RWPE2 (cell line): ENCODE data around the gene UST.
"Not testable (repeated sequence)": the region's sequence is repeated elsewhere in the genome, so short reads cannot be mapped to it uniquely, and the experiment has no call there.

Source experiments
- ATAC-seq: fragments of 200-7000 bp; cut with Tn5 transposase; 3 replicates; pipeline ENCODE4 v1.9.1; 2021; ENCODE audit warnings: low read depth
- DNase-seq: peaks from one replicate; pipeline ENCODE4 v3.0.0-alpha.2; 2020; ENCODE audit warnings: low spot score
- H3K27ac ChIP-seq: fragments of 450-650 bp; 2 replicates; pipeline ENCODE4 v1.5.1; 2017; ENCODE audit warnings: mild to moderate bottlenecking; ENCODE audit not compliant: poor library complexity, severe bottlenecking
- H3K27me3 ChIP-seq: fragments of 250-450 bp; sonication (Bioruptor Pico); 2 replicates; pipeline ENCODE4 v1.5.1; 2021; ENCODE audit warnings: mild to moderate bottlenecking, moderate library complexity; ENCODE audit not compliant: insufficient read depth, poor library complexity, severe bottlenecking
- H3K36me3 ChIP-seq: fragments of 250-450 bp; sonication (Bioruptor Pico); 2 replicates; pipeline ENCODE4 v1.5.1; 2020; ENCODE audit warnings: low read depth, mild to moderate bottlenecking, moderate library complexity
- H3K4me1 ChIP-seq: fragments of 250-450 bp; sonication (Bioruptor Pico); 2 replicates; pipeline ENCODE4 v1.5.1; 2021; ENCODE audit warnings: mild to moderate bottlenecking, moderate library complexity; ENCODE audit not compliant: insufficient read depth, poor library complexity, severe bottlenecking
- H3K4me3 ChIP-seq: fragments of 250-450 bp; sonication (Bioruptor Pico); 2 replicates; pipeline ENCODE4 v1.5.1; 2021; ENCODE audit warnings: mild to moderate bottlenecking, moderate library complexity; ENCODE audit not compliant: severe bottlenecking
- H3K9me3 ChIP-seq: fragments of 250-450 bp; sonication (Bioruptor Pico); 2 replicates; pipeline ENCODE4 v1.5.1; 2021; ENCODE audit warnings: mild to moderate bottlenecking, moderate library complexity; ENCODE audit not compliant: severe bottlenecking
- TF ChIP-seq, protein P1 (sequence below): fragments of 450-650 bp; IDR thresholded peaks from one replicate; pipeline ENCODE4 v1.5.1; 2017; ENCODE audit warnings: mild to moderate bottlenecking, moderate library complexity; ENCODE audit not compliant: poor library complexity, severe bottlenecking

The UST gene

GRCh38 chr6:148750838-148751792 is 4.3 kb downstream of the UST start:
- TF ChIP-seq, protein P1, sequence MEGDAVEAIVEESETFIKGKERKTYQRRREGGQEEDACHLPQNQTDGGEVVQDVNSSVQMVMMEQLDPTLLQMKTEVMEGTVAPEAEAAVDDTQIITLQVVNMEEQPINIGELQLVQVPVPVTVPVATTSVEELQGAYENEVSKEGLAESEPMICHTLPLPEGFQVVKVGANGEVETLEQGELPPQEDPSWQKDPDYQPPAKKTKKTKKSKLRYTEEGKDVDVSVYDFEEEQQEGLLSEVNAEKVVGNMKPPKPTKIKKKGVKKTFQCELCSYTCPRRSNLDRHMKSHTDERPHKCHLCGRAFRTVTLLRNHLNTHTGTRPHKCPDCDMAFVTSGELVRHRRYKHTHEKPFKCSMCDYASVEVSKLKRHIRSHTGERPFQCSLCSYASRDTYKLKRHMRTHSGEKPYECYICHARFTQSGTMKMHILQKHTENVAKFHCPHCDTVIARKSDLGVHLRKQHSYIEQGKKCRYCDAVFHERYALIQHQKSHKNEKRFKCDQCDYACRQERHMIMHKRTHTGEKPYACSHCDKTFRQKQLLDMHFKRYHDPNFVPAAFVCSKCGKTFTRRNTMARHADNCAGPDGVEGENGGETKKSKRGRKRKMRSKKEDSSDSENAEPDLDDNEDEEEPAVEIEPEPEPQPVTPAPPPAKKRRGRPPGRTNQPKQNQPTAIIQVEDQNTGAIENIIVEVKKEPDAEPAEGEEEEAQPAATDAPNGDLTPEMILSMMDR: no peak
- Histone ChIP-seq H3K36me3 (no peaks in the 10 kb centered on the region), H3K27ac (no peak overlapping the region), H3K9me3 (no peaks in the 10 kb centered on the region), H3K27me3 (no peaks in the 10 kb centered on the region), H3K4me3 (no peak overlapping the region), H3K4me1 (peaks cover 6% of the 10 kb centered on the region)
- DNase-seq (no peak), ATAC-seq (no peak)

DNA sequence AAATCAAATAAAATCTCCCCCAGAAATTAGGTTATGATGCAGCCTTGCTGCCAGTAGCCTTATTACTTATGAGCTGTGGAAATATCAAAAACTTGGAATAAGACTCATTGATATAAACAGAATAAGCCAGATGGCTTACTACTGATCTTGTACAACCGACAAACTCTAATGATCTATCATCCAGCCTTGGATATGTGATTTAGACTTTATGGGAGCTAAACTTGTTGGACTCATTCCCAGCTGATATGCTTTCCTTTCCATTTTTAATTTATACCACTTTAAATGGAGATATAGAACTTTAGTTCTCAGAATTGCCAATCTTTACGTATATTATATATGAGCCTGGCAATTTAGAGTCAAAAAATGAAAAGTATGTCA is 5.0 kb downstream of the UST start:
- ATAC-seq (no peak), DNase-seq (no peak)
- TF ChIP-seq, protein P1: no peak
- H3K36me3 ChIP-seq: no peaks in the 10 kb centered on the region
- no peaks in the 10 kb centered on the region for H3K9me3 ChIP-seq
- H3K27me3 ChIP-seq: no peaks in the 10 kb centered on the region
- H3K4me1 ChIP-seq: peaks cover 5% of the 10 kb centered on the region
- no peak overlapping the region for H3K27ac ChIP-seq
- H3K4me3 ChIP-seq: no peak overlapping the region

DNA sequence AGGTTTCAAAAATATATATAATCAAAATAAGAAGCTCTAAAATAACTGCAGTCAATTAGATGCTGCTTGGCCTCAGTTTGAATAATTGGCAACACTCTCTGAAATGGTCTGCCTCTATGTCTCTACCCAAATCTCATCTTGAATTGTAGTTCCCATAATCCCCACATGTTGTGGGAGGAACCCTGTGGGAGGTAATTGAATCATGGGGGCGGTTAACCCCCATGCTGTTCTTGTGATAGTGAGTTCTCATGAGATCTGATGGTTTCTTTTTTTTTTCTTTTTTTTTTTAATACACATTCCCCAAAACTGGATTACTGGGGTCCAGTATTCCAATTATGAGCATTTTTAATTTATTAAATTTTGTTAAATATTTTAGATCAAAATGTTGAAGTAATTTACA is 8.5 kb downstream of the UST start:
- DNase-seq, H3K9me3 ChIP-seq, H3K4me1 ChIP-seq, H3K27ac ChIP-seq, H3K4me3 ChIP-seq, ATAC-seq, H3K27me3 ChIP-seq, H3K36me3 ChIP-seq: not testable (repeated sequence)

DNA sequence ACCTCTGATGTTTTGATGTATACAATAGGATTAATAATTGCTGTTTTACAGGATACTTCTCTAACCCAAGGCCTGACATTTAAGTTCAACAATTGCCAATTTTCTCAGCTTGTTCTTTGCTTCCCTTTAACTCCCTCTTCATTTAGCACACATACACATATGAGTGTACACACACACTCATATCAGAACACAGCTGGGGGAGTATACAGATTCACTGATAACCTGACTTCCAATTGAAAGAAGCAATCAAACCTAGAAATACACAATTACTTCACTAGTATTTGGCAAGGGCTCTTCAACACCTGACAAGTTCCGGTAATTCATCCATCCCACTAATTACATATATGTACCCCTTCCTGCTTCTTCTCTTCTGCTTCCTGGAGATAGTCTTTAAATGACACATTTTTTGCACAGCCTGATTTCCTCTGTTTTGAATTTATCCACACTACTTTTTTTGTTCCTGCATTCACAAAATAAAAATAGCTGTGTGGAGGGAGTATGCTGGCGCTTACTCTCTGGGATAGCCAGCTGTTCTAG is 11.2 kb downstream of the UST start:
- ATAC-seq: no peak
- no peaks in the 10 kb centered on the region for H3K36me3 ChIP-seq
- no peaks in the 10 kb centered on the region for H3K4me1 ChIP-seq
- TF ChIP-seq, protein P1: no peak
- H3K27ac ChIP-seq: no peak overlapping the region
- H3K27me3 ChIP-seq: no peaks in the 10 kb centered on the region
- DNase-seq: no peak
- H3K9me3 ChIP-seq: no peaks in the 10 kb centered on the region
- no peak overlapping the region for H3K4me3 ChIP-seq

GRCh38 chr6:148758492-148758891 is 11.7 kb downstream of the UST start:
- DNase-seq: no peak
- Histone ChIP-seq H3K9me3 (no peaks in the 10 kb centered on the region), H3K27me3 (no peaks in the 10 kb centered on the region), H3K36me3 (no peaks in the 10 kb centered on the region), H3K4me3 (no peak overlapping the region), H3K27ac (no peak overlapping the region), H3K4me1 (no peaks in the 10 kb centered on the region)
- ATAC-seq: no peak
- TF ChIP-seq, protein P1: no peak
